Measurements from ENCODE around the gene PLA2G4B. TPM values are rescaled to one million over a fixed set of nuclear protein-coding genes. Genes with fewer than 3 reads are reported as not detected.
A peak's percentile ranks its signal among the peaks of the same experiment; 100 is the strongest.

PLA2G4B gene
- total RNA-seq, 1 experiment from 2014 or later, result 3.7 TPM

GRCh38 chr15:41866872-41867579 is 28.4 kb downstream of the PLA2G4B start:
- Histone ChIP-seq H3K18ac (ENCODE audit: insufficient read length, low read depth, low read length) (no peak overlapping the region), H3K56ac (ENCODE audit: insufficient read length, low read depth, low read length) (no peak overlapping the region), H3T11ph (ENCODE audit: low read length) (no peak overlapping the region), H2AK5ac (ENCODE audit: insufficient read length, low read length) (no peak overlapping the region), H4K20me1 (ENCODE audit: control insufficient read depth, insufficient read depth, insufficient read length) (no peaks in the 10 kb centered on the region), H3K9me3 (ENCODE audit: control insufficient read depth, low read depth, low read length) (no peaks in the 10 kb centered on the region), H3K27me3 (ENCODE audit: insufficient read depth, low read length) (no peaks in the 10 kb centered on the region), H2BK12ac (ENCODE audit: insufficient read length, low read depth, low read length) (no peak overlapping the region), H4K91ac (ENCODE audit: insufficient read length, low read depth, low read length) (no peak overlapping the region), H2BK5ac (ENCODE audit: insufficient read length, low read length) (no peak overlapping the region), H3K4me2 (ENCODE audit: insufficient read depth, insufficient read length, low read length) (no peak overlapping the region), H3K79me1 (ENCODE audit: insufficient read depth, low read depth, low read length, poor library complexity, severe bottlenecking) (no peaks in the 10 kb centered on the region), H2BK20ac (ENCODE audit: low read depth, low read length, poor library complexity, severe bottlenecking) (no peak overlapping the region), H2BK15ac (ENCODE audit: low read depth, low read length) (no peak overlapping the region), H4K5ac (ENCODE audit: insufficient read length, low read depth, low read length) (no peak overlapping the region), H3K23me2 (ENCODE audit: insufficient read length, low read depth, low read length, poor library complexity, severe bottlenecking) (no peaks in the 10 kb centered on the region), H4K8ac (replicated peaks; ENCODE audit: insufficient read length, low read depth, low read length) (no peak overlapping the region), H3K4me1 (ENCODE audit: insufficient read depth, low read length) (no peaks in the 10 kb centered on the region), H3K14ac (ENCODE audit: insufficient read depth, low read length) (no peak overlapping the region; the same call in 1 of the 2 replicates), H3K4ac (ENCODE audit: low read depth, low read length) (no peak overlapping the region), H3K9ac (ENCODE audit: extremely low read depth, insufficient read length, low read length) (no peak overlapping the region), H3K23ac (ENCODE audit: insufficient read length, low read depth, low read length) (no peak overlapping the region), H3K79me2 (ENCODE audit: insufficient read depth, low read length) (no peaks in the 10 kb centered on the region), H2BK120ac (ENCODE audit: low read depth, low read length, poor library complexity, severe bottlenecking) (no peak overlapping the region), H2AFZ (ENCODE audit: low read length) (no peak overlapping the region), H3K27ac (ENCODE audit: insufficient read length, low read depth, low read length) (no peak overlapping the region)
- Mint-ChIP-seq H3K4me1 (peaks cover 10 to 16% of the 10 kb centered on the region in 2 experiments), H3K27ac (peak overlapping the region in 1 of 3 experiments; percentile 94; a peak in 3 of 7 replicates), H3K9me3 (no peaks in the 10 kb centered on the region), H3K27me3 (ENCODE audit: low read depth) (no peaks in the 10 kb centered on the region; the same call in none of the 2 replicates), H3K4me3 (no peak overlapping the region), H3K36me3 (ENCODE audit: insufficient read depth in 1 of 3, low read depth in 3 of 3) (no peaks in the 10 kb centered on the region)
- no peak for TF ChIP-seq CTCF (conservative IDR thresholded peaks at IDR 0.05)
- WGBS (ENCODE audit: extremely low coverage, insufficient read length, low lambda C conversion rate), result no CpG with 5 or more reads among the region's 25 CpGs
- no peak for DNase-seq
